Measurements from ENCODE around the gene FLCN. TPM values are rescaled to one million over a fixed set of nuclear protein-coding genes. Genes with fewer than 3 reads are reported as not detected.

The FLCN gene
- total RNA-seq, 1 donor = 33.9 TPM

- no peak for DNase-seq (ENCODE audit: low read depth in 2 of 3, low spot score in 2 of 3)
Observed at GRCh38 chr17:17170346-17170985, 66.5 kb downstream of the FLCN start.

- DNase-seq (ENCODE audit: low read depth in 2 of 3, low spot score in 2 of 3) = no peak
Observed at GRCh38 chr17:17169396-17169795, 67.6 kb downstream of the FLCN start.

- no peak for DNase-seq (ENCODE audit: low read depth in 2 of 3, low spot score in 2 of 3)
Observed at GRCh38 chr17:17168401-17168800, 68.6 kb downstream of the FLCN start.

GRCh38 chr17:17167986-17168385 lies 69.0 kb downstream of the FLCN start:
- no peak for DNase-seq (ENCODE audit: low read depth in 2 of 3, low spot score in 2 of 3)

- no peak for DNase-seq (ENCODE audit: low read depth in 2 of 3, low spot score in 2 of 3)
Observed at GRCh38 chr17:17167356-17167755, 69.6 kb downstream of the FLCN start.

- no peak for DNase-seq (ENCODE audit: low read depth in 2 of 3, low spot score in 2 of 3)
Observed at GRCh38 chr17:17166446-17166845, 70.5 kb downstream of the FLCN start.

GRCh38 chr17:17165666-17166308 lies 71.2 kb downstream of the FLCN start:
- DNase-seq (ENCODE audit: low read depth in 2 of 3, low spot score in 2 of 3) = no peak

GRCh38 chr17:17164676-17165075 lies 72.3 kb downstream of the FLCN start:
- no peak for DNase-seq (ENCODE audit: low read depth in 2 of 3, low spot score in 2 of 3)

GRCh38 chr17:17164156-17164555 lies 72.8 kb downstream of the FLCN start:
- no peak for DNase-seq (ENCODE audit: low read depth in 2 of 3, low spot score in 2 of 3)

Small RNAs within 50 kb of the gene (small RNA-seq; reads per million reads assigned to genes)
- not detected for gene RNU6-767P

Other genes with a start within 250 kb of the FLCN start
- 127 TPM for gene MPRIP, start 194.7 kb downstream of the FLCN start, total RNA-seq
- 5.1 TPM for gene PLD6, start 30.8 kb downstream of the FLCN start, total RNA-seq
- 103 TPM for gene COPS3, start 44.1 kb upstream of the FLCN start, total RNA-seq
- 32.0 TPM for gene NT5M, start 66.2 kb upstream of the FLCN start, total RNA-seq
- gene MED9, start 239.8 kb upstream of the FLCN start, total RNA-seq = 24.5 TPM